Vagina (tissue), 2 donors: ENCODE data around the gene RYR1. TPM values are rescaled to one million over a fixed set of nuclear protein-coding genes. Genes with fewer than 3 reads are reported as not detected.

Source experiments
- DNase-seq, 2 donors: peaks; one replicate each; pipeline ENCODE4 v3.0.0-alpha.2; 2017; ENCODE audit errors: extremely low spot score in 2 of 2
- H3K27ac ChIP-seq: fragments of 200-600 bp; sonication (generic); one replicate; pipeline ENCODE4 v1.5.1; 2019
- H3K27me3 ChIP-seq: fragments of 200-600 bp; sonication (generic); one replicate; pipeline ENCODE4 v1.5.1; 2019
- H3K36me3 ChIP-seq, 2 donors: fragments of 200-600 bp; sonication (generic); one replicate each; pipeline ENCODE4 v1.5.1; 2017 to 2019
- H3K4me1 ChIP-seq: fragments of 200-600 bp; sonication (generic); one replicate; pipeline ENCODE4 v1.5.1; 2019
- H3K4me3 ChIP-seq, 2 donors: fragments of 200-600 bp; sonication (generic); 1 replicate in 1 of 2; 2 replicates in 1 of 2; pipeline ENCODE4 v1.5.1; 2016 to 2019
- H3K9me3 ChIP-seq: fragments of 200-600 bp; sonication (generic); one replicate; pipeline ENCODE4 v1.5.1; 2019
- POLR2A ChIP-seq, 2 donors: fragments of 450-650 bp; IDR thresholded peaks; one replicate each; pipeline ENCODE4 v1.6.1; 2017; ENCODE audit warnings: antibody characterized with exemption in 2 of 2, mild to moderate bottlenecking in 2 of 2, moderate library complexity in 2 of 2
- POLR2AphosphoS5 ChIP-seq, 2 donors: sonication (generic); formaldehyde crosslinking; IDR thresholded peaks; one replicate each; pipeline ENCODE4 v1.9.0; 2017; ENCODE audit warnings: antibody characterized with exemption in 2 of 2, mild to moderate bottlenecking in 2 of 2, low read depth in 1 of 2; ENCODE audit not compliant: insufficient read depth in 1 of 2
- intact Hi-C: fragments of 100-400 bp; cut with DNase I; formaldehyde crosslinking; loops from one replicate; pipeline ENCODE4 v1.15.1; 2023
- total RNA-seq: library from RNA; depleted of rRNA; stranded (reverse); fragments of >200 nt; gene quantifications from one replicate; pipeline ENCODE4 v1.2.3, GENCODE V29; 2016
- TF ChIP-seq, protein P1 (sequence below), 3 experiments: fragments of 450-650 bp in 2 of 3; fragments of 200-600 bp in 1 of 3; sonication (generic) in 1 of 3; IDR thresholded peaks; one replicate each; pipeline ENCODE4 v1.5.1; 2017 to 2019; ENCODE audit warnings: antibody characterized with exemption in 3 of 3, mild to moderate bottlenecking in 2 of 3, moderate library complexity in 2 of 3

The RYR1 gene
- total RNA-seq, 1 donor from 2014 or later: 1.5 TPM

DNA sequence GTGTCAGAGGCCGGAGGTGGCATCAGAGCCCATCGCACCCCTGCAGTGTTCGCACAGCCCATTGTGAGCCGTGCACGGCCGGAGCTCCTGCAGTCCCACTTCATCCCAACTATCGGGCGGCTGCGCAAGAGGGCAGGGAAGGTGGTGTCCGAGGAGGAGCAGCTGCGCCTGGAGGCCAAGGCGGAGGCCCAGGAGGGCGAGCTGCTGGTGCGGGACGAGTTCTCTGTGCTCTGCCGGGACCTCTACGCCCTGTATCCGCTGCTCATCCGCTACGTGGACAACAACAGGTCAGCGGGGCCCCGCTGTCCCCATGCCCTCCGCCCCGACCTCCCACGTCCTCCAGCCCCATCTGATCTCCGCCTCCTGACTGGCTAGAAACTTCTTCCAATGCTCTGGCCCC, 85.7 kb downstream of the RYR1 start:
- TF ChIP-seq POLR2A (IDR thresholded peaks at IDR 0.05): no peak
- TF ChIP-seq, protein P1, sequence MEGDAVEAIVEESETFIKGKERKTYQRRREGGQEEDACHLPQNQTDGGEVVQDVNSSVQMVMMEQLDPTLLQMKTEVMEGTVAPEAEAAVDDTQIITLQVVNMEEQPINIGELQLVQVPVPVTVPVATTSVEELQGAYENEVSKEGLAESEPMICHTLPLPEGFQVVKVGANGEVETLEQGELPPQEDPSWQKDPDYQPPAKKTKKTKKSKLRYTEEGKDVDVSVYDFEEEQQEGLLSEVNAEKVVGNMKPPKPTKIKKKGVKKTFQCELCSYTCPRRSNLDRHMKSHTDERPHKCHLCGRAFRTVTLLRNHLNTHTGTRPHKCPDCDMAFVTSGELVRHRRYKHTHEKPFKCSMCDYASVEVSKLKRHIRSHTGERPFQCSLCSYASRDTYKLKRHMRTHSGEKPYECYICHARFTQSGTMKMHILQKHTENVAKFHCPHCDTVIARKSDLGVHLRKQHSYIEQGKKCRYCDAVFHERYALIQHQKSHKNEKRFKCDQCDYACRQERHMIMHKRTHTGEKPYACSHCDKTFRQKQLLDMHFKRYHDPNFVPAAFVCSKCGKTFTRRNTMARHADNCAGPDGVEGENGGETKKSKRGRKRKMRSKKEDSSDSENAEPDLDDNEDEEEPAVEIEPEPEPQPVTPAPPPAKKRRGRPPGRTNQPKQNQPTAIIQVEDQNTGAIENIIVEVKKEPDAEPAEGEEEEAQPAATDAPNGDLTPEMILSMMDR (IDR thresholded peaks at IDR 0.05): no peak
- no peak for TF ChIP-seq POLR2AphosphoS5 (IDR thresholded peaks at IDR 0.05; ENCODE audit: insufficient read depth in 1 of 2, low read depth in 1 of 2)
- Histone ChIP-seq H3K4me3 (no peak overlapping the region), H3K36me3 (no peaks in the 10 kb centered on the region), H3K27ac (no peak overlapping the region), H3K27me3 (no peaks in the 10 kb centered on the region), H3K4me1 (no peaks in the 10 kb centered on the region), H3K9me3 (no peaks in the 10 kb centered on the region)
- DNase-seq: no peak
- intact Hi-C loops: no loop called here

DNA sequence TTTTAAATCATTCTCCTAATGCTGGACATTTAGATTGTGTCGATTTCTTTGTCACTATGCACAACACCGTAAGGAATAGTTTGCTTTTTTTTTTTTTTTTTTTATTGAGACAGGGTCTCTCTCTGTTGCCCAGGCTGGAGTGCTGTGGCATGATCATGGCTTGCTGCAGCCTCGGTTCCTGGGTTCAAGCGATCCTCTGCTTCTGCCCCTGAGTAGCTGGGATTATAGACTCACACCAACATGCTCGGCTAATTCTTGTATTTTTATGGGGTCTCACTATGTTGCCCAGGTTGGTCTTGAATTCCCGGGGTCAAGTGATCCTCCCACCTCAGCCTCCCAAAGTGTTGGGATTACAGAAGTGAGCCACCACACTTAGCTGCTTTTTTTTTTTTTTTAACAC, 86.5 kb downstream of the RYR1 start:
- Histone ChIP-seq H3K4me3 (no peak overlapping the region), H3K36me3 (no peaks in the 10 kb centered on the region), H3K4me1 (no peaks in the 10 kb centered on the region), H3K9me3 (no peaks in the 10 kb centered on the region), H3K27me3 (no peaks in the 10 kb centered on the region), H3K27ac (no peak overlapping the region)
- DNase-seq: no peak
- intact Hi-C loops: no loop called here
- no peak for TF ChIP-seq POLR2A (IDR thresholded peaks at IDR 0.05)
- TF ChIP-seq, protein P1 (IDR thresholded peaks at IDR 0.05): no peak

DNA sequence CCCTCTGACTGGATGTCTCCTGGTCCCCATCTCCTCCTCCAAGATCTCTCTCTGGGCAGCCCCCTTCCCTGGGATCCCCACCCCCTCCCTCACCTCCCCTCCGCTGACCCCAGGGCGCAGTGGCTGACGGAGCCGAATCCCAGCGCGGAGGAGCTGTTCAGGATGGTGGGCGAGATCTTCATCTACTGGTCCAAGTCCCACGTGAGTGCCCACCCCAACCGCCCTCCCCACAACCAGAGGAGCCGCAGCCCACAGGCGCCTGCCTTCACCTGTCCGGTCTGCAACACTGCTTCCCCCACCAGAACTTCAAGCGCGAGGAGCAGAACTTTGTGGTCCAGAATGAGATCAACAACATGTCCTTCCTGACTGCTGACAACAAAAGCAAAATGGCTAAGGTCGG, 89.4 kb downstream of the RYR1 start:
- no peaks in the 10 kb centered on the region for H3K27me3 ChIP-seq
- H3K4me1 ChIP-seq: no peaks in the 10 kb centered on the region
- no peaks in the 10 kb centered on the region for H3K36me3 ChIP-seq
- intact Hi-C loops: no loop called here
- DNase-seq: no peak
- no peak overlapping the region for H3K27ac ChIP-seq
- TF ChIP-seq, protein P1 (IDR thresholded peaks at IDR 0.05): no peak
- TF ChIP-seq POLR2AphosphoS5 (IDR thresholded peaks at IDR 0.05; ENCODE audit: insufficient read depth in 1 of 2, low read depth in 1 of 2) (no peak), POLR2A (IDR thresholded peaks at IDR 0.05) (no peak)
- H3K9me3 ChIP-seq: no peaks in the 10 kb centered on the region
- no peak overlapping the region for H3K4me3 ChIP-seq

DNA sequence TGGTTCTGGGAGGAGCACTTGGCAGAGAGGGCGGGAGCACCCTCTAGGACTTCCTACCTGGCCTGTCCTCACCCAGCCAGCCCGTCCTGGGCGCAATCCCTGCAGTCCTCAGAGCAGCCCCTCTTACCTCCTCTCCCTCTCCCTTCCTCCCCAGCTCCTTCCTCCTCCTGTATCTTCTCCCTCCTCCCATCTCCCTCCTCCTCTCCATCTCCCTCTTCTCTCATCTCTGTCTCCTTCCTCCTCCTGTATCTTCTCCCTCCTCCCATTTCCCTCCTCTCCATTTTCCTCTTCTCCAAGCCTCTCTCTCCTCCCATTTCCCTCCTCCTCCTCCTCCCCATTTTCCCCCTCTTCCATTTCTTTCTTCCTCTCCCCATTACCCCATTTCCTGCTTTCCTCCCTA, 89.8 kb downstream of the RYR1 start:
- no peak for TF ChIP-seq POLR2AphosphoS5 (IDR thresholded peaks at IDR 0.05; ENCODE audit: insufficient read depth in 1 of 2, low read depth in 1 of 2)
- TF ChIP-seq, protein P1 (IDR thresholded peaks at IDR 0.05): no peak
- no peak for TF ChIP-seq POLR2A (IDR thresholded peaks at IDR 0.05)
- H3K4me1 ChIP-seq: no peaks in the 10 kb centered on the region
- no peak for DNase-seq
- no peaks in the 10 kb centered on the region for H3K9me3 ChIP-seq
- intact Hi-C loops: no loop called here
- no peaks in the 10 kb centered on the region for H3K36me3 ChIP-seq
- no peaks in the 10 kb centered on the region for H3K27me3 ChIP-seq
- H3K27ac ChIP-seq: no peak overlapping the region
- no peak overlapping the region for H3K4me3 ChIP-seq

DNA sequence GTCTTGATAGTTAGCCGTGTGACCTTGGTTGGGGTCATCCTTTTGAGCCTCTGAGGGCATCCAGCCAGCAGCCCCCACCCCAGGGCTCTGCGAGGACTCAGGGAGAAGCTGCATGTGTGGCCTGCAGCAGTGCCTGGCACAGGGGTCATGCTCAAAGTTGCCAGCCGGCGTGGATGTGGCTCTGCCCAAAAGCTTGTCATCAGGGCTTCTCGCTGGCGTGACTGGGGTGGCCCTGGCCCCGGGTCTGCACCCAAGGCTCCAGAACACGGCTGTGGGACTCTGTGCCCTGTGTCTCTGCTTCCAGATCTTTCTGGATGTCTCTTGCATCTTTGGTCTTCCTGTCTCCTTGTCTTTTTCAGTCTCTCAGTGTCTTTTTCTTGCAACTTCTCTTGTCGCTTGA, 90.9 kb downstream of the RYR1 start:
- TF ChIP-seq POLR2A (IDR thresholded peaks at IDR 0.05) (no peak), POLR2AphosphoS5 (IDR thresholded peaks at IDR 0.05; ENCODE audit: insufficient read depth in 1 of 2, low read depth in 1 of 2) (no peak)
- TF ChIP-seq, protein P1 (IDR thresholded peaks at IDR 0.05): no peak
- H3K27ac ChIP-seq: no peak overlapping the region
- no peak overlapping the region for H3K4me3 ChIP-seq
- intact Hi-C loops: no loop called here
- no peaks in the 10 kb centered on the region for H3K27me3 ChIP-seq
- DNase-seq: no peak
- H3K4me1 ChIP-seq: no peaks in the 10 kb centered on the region
- H3K9me3 ChIP-seq: no peaks in the 10 kb centered on the region
- H3K36me3 ChIP-seq: no peaks in the 10 kb centered on the region
